ENCODE measurements around the gene CCDC148.
A peak's percentile ranks its signal among the peaks of the same experiment; 100 is the strongest.
"Not testable (repeated sequence)": the region's sequence is repeated elsewhere in the genome, so short reads cannot be mapped to it uniquely, and the experiment has no call there.

Gene CCDC148

DNA sequence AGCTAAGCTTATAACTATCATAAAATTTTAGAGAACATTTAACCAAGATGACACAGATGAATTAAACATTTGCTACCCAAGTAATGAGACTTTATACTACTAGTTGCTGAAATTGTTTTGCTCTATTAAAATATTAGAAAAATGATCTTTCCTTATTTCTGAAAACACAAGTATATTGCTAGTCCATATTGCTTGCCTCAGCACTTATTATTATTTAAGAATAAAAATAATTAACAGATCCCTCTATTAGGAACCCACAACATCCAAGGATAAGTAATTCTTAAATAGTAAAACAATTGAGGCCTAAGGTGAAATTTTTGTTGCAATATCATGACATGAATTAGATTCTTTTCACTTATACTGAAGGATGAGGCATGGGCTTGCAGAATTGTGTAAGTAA is 65.2 kb downstream of the CCDC148 start:
- H3K27me3 ChIP-seq (replicated peaks; ENCODE audit: control insufficient read depth, insufficient read depth, low read length) = no peaks in the 10 kb centered on the region
- no peak for DNase-seq (ENCODE audit: low read depth)
- H3K9ac ChIP-seq (ENCODE audit: low read length) = no peak overlapping the region
- H3K4me1 ChIP-seq (ENCODE audit: control insufficient read depth, insufficient read depth, low read length) = no peaks in the 10 kb centered on the region
- H3K4me3 ChIP-seq (ENCODE audit: low read length) = no peak overlapping the region
- no peaks in the 10 kb centered on the region for H3K9me3 ChIP-seq (ENCODE audit: control insufficient read depth, low read length)
- H3K36me3 ChIP-seq (ENCODE audit: control insufficient read depth, insufficient read depth, low read length, severe bottlenecking) = no peaks in the 10 kb centered on the region

DNA sequence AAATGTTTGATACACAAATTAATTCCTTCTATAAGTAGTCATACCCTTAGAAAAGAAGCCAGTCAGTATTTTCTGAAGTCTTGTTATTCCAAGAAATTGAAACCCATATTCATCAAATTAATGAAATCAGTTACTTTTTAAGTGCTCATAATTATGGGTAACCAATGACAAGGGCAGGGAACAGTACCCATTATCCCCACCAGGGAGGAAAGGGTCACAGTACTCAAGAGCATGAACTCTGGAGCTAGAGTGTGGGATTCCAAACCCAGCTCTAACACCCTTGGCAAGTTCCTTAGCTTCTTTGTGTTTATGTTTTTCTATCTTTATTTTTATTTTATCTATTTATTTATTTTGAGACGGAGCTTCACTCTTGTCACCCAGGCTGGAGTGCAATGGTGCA is 68.4 kb downstream of the CCDC148 start:
- H3K9me3 ChIP-seq (ENCODE audit: control insufficient read depth, low read length) = no peaks in the 10 kb centered on the region
- no peak for DNase-seq (ENCODE audit: low read depth)
- H3K36me3 ChIP-seq (ENCODE audit: control insufficient read depth, insufficient read depth, low read length, severe bottlenecking) = no peaks in the 10 kb centered on the region
- H3K4me1 ChIP-seq (ENCODE audit: control insufficient read depth, insufficient read depth, low read length) = no peaks in the 10 kb centered on the region
- H3K27me3 ChIP-seq (replicated peaks; ENCODE audit: control insufficient read depth, insufficient read depth, low read length) = no peaks in the 10 kb centered on the region
- no peak overlapping the region for H3K9ac ChIP-seq (ENCODE audit: low read length)
- H3K4me3 ChIP-seq (ENCODE audit: low read length) = no peak overlapping the region

DNA sequence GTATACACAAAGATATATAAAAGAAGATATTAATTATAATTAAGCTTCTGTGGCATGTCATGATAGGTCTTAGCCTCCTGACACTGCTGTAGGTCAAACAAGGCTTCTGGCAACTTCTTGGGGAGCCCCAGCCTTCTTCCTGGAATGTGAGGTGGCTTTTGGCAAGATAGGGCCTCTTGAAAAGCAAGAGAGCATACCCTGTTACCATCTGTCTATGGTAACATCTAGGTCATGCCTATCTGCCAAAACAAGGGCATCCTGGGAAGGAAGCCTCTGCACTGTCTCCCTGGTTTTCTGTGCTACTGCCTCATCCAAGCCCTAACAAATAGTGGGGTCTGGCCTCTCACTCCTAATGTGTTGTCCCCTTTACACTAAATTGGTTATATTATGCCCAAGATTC is 70.9 kb downstream of the CCDC148 start:
- no peaks in the 10 kb centered on the region for H3K4me1 ChIP-seq (ENCODE audit: control insufficient read depth, insufficient read depth, low read length)
- no peaks in the 10 kb centered on the region for H3K27me3 ChIP-seq (replicated peaks; ENCODE audit: control insufficient read depth, insufficient read depth, low read length)
- no peaks in the 10 kb centered on the region for H3K9me3 ChIP-seq (ENCODE audit: control insufficient read depth, low read length)
- no peaks in the 10 kb centered on the region for H3K36me3 ChIP-seq (ENCODE audit: control insufficient read depth, insufficient read depth, low read length, severe bottlenecking)
- H3K9ac ChIP-seq (ENCODE audit: low read length) = no peak overlapping the region
- DNase-seq (ENCODE audit: low read depth) = no peak
- H3K4me3 ChIP-seq (ENCODE audit: low read length) = no peak overlapping the region

DNA sequence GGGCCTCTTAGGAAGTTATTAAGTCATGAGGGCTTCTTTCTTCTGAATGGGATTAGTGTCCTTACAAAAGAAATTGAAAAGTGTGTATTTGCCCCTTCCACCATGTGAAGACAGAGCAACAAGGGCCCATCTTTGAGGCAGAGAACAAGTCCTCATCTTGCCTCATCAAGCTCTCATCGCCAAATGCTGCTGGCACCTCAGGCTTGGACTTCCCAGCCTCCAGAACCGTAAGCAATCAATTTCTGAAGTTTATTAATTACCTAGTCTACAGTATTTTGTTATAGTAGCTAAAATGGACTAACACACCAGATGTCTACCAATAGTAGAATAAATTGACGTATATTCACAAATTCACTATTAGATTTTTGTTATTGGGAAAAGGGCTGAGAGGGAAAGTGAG is 74.6 kb downstream of the CCDC148 start:
- Histone ChIP-seq H3K4me1 (ENCODE audit: control insufficient read depth, insufficient read depth, low read length) (no peaks in the 10 kb centered on the region), H3K9ac (ENCODE audit: low read length) (no peak overlapping the region), H3K4me3 (ENCODE audit: low read length) (no peak overlapping the region), H3K27me3 (replicated peaks; ENCODE audit: control insufficient read depth, insufficient read depth, low read length) (no peaks in the 10 kb centered on the region), H3K9me3 (ENCODE audit: control insufficient read depth, low read length) (no peaks in the 10 kb centered on the region), H3K36me3 (ENCODE audit: control insufficient read depth, insufficient read depth, low read length, severe bottlenecking) (no peaks in the 10 kb centered on the region)
- no peak for DNase-seq (ENCODE audit: low read depth)

DNA sequence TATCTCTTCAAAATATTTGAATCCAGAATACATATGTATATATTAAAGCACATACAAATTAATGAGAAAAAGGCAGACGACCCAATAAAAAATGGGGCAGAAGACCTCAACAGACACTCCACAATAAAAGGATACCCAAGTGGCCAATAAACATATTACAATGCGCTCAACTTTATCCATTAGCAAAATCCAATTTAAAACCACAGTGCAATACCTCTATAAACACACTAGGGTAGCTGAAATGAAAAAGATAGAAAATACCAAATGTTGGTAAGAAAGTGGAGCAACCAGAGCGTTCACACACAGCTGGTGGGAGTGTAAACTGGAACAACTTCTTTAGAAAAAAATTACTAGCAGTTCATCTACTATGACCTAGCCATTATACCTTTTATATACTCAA is 75.3 kb downstream of the CCDC148 start:
- Histone ChIP-seq H3K4me1 (ENCODE audit: control insufficient read depth, insufficient read depth, low read length) (no peaks in the 10 kb centered on the region), H3K36me3 (ENCODE audit: control insufficient read depth, insufficient read depth, low read length, severe bottlenecking) (no peaks in the 10 kb centered on the region), H3K27me3 (replicated peaks; ENCODE audit: control insufficient read depth, insufficient read depth, low read length) (no peaks in the 10 kb centered on the region), H3K9ac (ENCODE audit: low read length) (no peak overlapping the region), H3K9me3 (ENCODE audit: control insufficient read depth, low read length) (no peaks in the 10 kb centered on the region), H3K4me3 (ENCODE audit: low read length) (no peak overlapping the region)
- DNase-seq (ENCODE audit: low read depth) = no peak

DNA sequence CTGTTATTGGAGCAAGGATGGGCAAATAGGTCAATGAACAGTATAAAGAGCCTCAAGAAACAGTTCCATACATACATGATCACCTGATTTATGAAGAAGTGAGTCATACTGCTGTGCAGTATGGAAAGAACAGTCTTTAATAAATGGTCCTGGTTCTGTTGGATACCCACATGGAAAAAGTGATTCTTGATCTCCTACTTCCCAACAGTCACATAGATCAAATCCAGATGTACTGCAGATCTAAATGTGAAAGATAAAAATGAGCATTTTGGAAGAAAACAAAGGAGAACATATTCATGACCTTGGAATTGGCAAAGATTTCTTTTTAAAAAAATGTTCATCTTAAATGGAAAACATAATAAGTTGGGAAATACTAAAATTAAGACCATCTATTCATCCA is 75.8 kb downstream of the CCDC148 start:
- H3K9me3 ChIP-seq (ENCODE audit: control insufficient read depth, low read length) = no peaks in the 10 kb centered on the region
- no peak overlapping the region for H3K4me3 ChIP-seq (ENCODE audit: low read length)
- no peak overlapping the region for H3K9ac ChIP-seq (ENCODE audit: low read length)
- no peaks in the 10 kb centered on the region for H3K27me3 ChIP-seq (replicated peaks; ENCODE audit: control insufficient read depth, insufficient read depth, low read length)
- no peaks in the 10 kb centered on the region for H3K36me3 ChIP-seq (ENCODE audit: control insufficient read depth, insufficient read depth, low read length, severe bottlenecking)
- peak; percentile 46 for DNase-seq (ENCODE audit: low read depth)
- H3K4me1 ChIP-seq (ENCODE audit: control insufficient read depth, insufficient read depth, low read length) = no peaks in the 10 kb centered on the region

DNA sequence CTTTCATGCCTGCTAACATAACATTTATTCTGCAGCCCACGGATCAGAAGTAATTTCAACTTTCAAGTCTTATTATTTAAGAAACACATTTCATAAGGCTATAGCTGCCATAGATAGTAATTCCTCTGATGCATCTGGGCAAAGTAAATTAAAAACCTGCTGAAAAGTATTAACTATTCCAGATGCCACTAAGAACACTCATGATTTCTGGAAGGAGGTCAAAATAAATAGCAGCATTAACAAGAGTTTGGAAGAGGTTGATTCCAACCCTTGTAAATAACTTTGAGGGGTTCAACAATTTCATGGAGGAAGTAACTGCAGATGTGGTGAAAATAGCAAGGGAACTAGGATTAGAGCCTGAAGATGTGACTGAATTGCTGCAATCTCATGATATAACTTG is 77.6 kb downstream of the CCDC148 start:
- H3K4me3 ChIP-seq (ENCODE audit: low read length) = no peak overlapping the region
- no peaks in the 10 kb centered on the region for H3K9me3 ChIP-seq (ENCODE audit: control insufficient read depth, low read length)
- DNase-seq (ENCODE audit: low read depth) = no peak
- no peaks in the 10 kb centered on the region for H3K4me1 ChIP-seq (ENCODE audit: control insufficient read depth, insufficient read depth, low read length)
- no peak overlapping the region for H3K9ac ChIP-seq (ENCODE audit: low read length)
- H3K36me3 ChIP-seq (ENCODE audit: control insufficient read depth, insufficient read depth, low read length, severe bottlenecking) = no peaks in the 10 kb centered on the region
- H3K27me3 ChIP-seq (replicated peaks; ENCODE audit: control insufficient read depth, insufficient read depth, low read length) = no peaks in the 10 kb centered on the region

DNA sequence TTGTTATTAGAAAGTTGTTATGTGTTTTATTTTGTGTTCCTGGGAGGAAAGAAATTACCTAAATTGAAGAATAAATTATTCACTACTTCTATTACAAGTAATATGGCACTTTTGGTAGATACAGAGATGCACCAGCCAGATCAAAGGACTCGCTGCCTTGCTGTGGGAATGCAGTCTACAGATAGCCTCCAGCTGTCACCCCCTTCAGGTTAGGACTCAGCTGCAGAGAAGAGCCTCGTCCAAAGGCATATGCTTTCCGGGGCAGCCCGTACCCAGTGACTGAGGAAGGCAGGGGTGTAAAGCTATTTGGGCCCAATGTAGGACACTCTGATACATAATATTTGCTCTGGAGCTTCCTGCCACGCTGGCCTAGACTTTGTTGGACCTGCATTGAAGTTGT is 90.2 kb downstream of the CCDC148 start:
- H3K9me3 ChIP-seq (ENCODE audit: control insufficient read depth, low read length) = no peaks in the 10 kb centered on the region
- H3K4me1 ChIP-seq (ENCODE audit: control insufficient read depth, insufficient read depth, low read length) = no peaks in the 10 kb centered on the region
- no peaks in the 10 kb centered on the region for H3K27me3 ChIP-seq (replicated peaks; ENCODE audit: control insufficient read depth, insufficient read depth, low read length)
- no peak for DNase-seq (ENCODE audit: low read depth)
- no peak overlapping the region for H3K9ac ChIP-seq (ENCODE audit: low read length)
- no peaks in the 10 kb centered on the region for H3K36me3 ChIP-seq (ENCODE audit: control insufficient read depth, insufficient read depth, low read length, severe bottlenecking)
- H3K4me3 ChIP-seq (ENCODE audit: low read length) = no peak overlapping the region

DNA sequence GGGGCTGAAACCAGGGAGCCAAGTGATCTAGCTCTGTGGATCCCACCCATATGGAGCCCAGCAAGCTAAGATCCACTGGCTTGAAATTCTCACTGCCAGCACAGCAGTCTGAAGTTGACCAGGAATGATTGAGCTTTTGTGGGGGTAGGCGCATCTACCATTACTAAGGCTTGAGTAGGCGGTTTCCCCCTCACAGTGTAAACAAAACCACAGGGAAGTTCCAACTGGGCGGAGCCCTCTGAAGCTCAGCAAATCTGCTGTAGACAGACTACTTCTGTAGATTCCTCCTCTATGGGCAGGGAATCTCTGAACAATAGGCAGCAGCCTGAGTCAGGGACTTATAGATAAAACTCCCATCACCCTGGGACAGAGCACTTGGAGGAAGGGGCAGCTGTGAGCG is 96.7 kb downstream of the CCDC148 start:
- no peak for DNase-seq (ENCODE audit: low read depth)
- Histone ChIP-seq H3K9me3 (ENCODE audit: control insufficient read depth, low read length) (no peaks in the 10 kb centered on the region), H3K9ac (ENCODE audit: low read length) (no peak overlapping the region), H3K27me3 (replicated peaks; ENCODE audit: control insufficient read depth, insufficient read depth, low read length) (no peaks in the 10 kb centered on the region), H3K4me1 (ENCODE audit: control insufficient read depth, insufficient read depth, low read length) (no peaks in the 10 kb centered on the region), H3K36me3 (ENCODE audit: control insufficient read depth, insufficient read depth, low read length, severe bottlenecking) (no peaks in the 10 kb centered on the region), H3K4me3 (ENCODE audit: low read length) (no peak overlapping the region)

DNA sequence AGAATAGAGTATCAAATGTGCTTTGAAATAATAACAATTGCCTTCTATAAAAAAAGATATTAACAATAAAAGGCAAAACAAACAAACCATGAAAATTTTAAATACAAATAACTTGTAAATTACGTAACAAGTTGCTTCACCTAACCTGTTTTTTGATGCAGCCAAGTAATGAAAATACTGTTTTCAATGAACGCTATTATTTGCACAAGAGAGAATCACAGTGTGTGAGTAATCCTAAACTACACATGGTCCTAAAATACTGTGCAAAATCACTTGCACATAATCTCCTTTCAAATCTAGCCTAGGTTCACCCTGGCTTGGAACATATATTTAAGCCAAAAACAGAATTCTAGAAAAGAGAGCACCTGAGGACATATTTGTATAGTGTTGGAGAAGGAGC is 98.9 kb downstream of the CCDC148 start:
- H3K27me3 ChIP-seq (replicated peaks; ENCODE audit: control insufficient read depth, insufficient read depth, low read length) = no peaks in the 10 kb centered on the region
- H3K9me3 ChIP-seq (ENCODE audit: control insufficient read depth, low read length) = no peaks in the 10 kb centered on the region
- no peak overlapping the region for H3K9ac ChIP-seq (ENCODE audit: low read length)
- H3K4me1 ChIP-seq (ENCODE audit: control insufficient read depth, insufficient read depth, low read length) = no peaks in the 10 kb centered on the region
- DNase-seq (ENCODE audit: low read depth) = no peak
- no peaks in the 10 kb centered on the region for H3K36me3 ChIP-seq (ENCODE audit: control insufficient read depth, insufficient read depth, low read length, severe bottlenecking)
- no peak overlapping the region for H3K4me3 ChIP-seq (ENCODE audit: low read length)

DNA sequence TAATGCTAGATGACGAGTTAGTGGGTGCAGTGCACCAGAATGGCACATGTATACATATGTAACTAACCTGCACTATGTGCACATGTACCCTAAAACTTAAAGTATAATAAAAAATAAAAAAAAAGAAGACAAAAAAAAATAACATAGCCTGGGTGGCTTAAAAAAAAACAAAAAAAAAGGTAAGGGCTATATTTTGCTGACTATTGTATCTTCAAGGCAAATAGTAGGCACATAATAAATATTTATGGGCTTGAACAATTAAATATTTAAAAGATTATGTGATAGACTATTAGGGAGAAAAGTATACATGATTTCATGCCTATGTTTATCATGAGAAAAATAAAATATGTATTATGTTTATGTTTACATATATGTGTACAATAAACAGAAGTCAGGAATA is 99.4 kb downstream of the CCDC148 start:
- H3K27me3 ChIP-seq (replicated peaks; ENCODE audit: control insufficient read depth, insufficient read depth, low read length) = no peaks in the 10 kb centered on the region
- H3K4me1 ChIP-seq (ENCODE audit: control insufficient read depth, insufficient read depth, low read length) = no peaks in the 10 kb centered on the region
- H3K9ac ChIP-seq (ENCODE audit: low read length) = no peak overlapping the region
- H3K36me3 ChIP-seq (ENCODE audit: control insufficient read depth, insufficient read depth, low read length, severe bottlenecking) = no peaks in the 10 kb centered on the region
- no peaks in the 10 kb centered on the region for H3K9me3 ChIP-seq (ENCODE audit: control insufficient read depth, low read length)
- H3K4me3 ChIP-seq (ENCODE audit: low read length) = no peak overlapping the region
- DNase-seq (ENCODE audit: low read depth) = no peak

DNA sequence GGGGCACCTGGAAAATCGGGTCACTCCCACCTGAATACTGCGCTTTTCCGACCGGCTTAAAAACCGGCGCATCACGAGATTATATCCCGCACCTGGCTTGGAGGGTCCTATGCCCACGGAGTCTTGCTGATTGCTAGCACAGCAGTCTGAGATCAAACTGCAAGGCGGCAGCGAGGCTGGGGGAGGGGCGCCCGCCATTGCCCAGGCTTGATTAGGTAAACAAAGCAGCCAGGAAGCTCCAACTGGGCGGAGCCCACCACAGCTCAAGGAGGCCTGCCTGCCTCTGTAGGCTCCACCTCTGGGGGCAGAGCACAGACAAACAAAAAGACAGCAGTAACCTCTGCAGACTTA is 105.1 kb downstream of the CCDC148 start:
- H3K9ac ChIP-seq (ENCODE audit: low read length); DNase-seq (ENCODE audit: low read depth); H3K36me3 ChIP-seq (ENCODE audit: control insufficient read depth, insufficient read depth, low read length, severe bottlenecking); H3K9me3 ChIP-seq (ENCODE audit: control insufficient read depth, low read length); H3K4me3 ChIP-seq (ENCODE audit: low read length); H3K4me1 ChIP-seq (ENCODE audit: control insufficient read depth, insufficient read depth, low read length); H3K27me3 ChIP-seq (replicated peaks; ENCODE audit: control insufficient read depth, insufficient read depth, low read length): not testable (repeated sequence)

All from adipocyte (in vitro differentiated cells).